Natural killer cell (primary cell): ENCODE results near the gene ST8SIA4. TPM values are rescaled to one million over a fixed set of nuclear protein-coding genes. Genes with fewer than 3 reads are reported as not detected.

Experiments used
- ATAC-seq, 3 donors: fragments of 150-1000 bp in 2 of 3; fragments of 200-7000 bp in 1 of 3; cut with Tn5 transposase; 1 replicate in 1 of 3; 2 replicates in 2 of 3; pipeline ENCODE4 v1.10.0; 2021; ENCODE audit warnings: mild to moderate bottlenecking in 2 of 3, moderate library complexity in 2 of 3
- DNase-seq, 2 donors: peaks; one replicate each; pipeline versions ENCODE4 v3.0.0 to v3.0.0-alpha.2; 2013 to 2021; ENCODE audit warnings: mixed read lengths in 1 of 2
- H3K27ac ChIP-seq: one replicate; pipeline ENCODE4 v1.5.1; 2013; ENCODE audit warnings: mild to moderate bottlenecking, low read length
- H3K27me3 ChIP-seq: one replicate; pipeline ENCODE4 v1.6.1; 2013; ENCODE audit warnings: low read length; ENCODE audit not compliant: control insufficient read depth, insufficient read depth
- H3K36me3 ChIP-seq: one replicate; pipeline ENCODE4 v1.6.1; 2013; ENCODE audit warnings: low read length; ENCODE audit not compliant: control insufficient read depth, insufficient read depth
- H3K4me1 ChIP-seq: one replicate; pipeline ENCODE4 v1.6.1; 2013; ENCODE audit warnings: low read length; ENCODE audit not compliant: control insufficient read depth, insufficient read depth
- H3K4me3 ChIP-seq: one replicate; pipeline ENCODE4 v1.5.1; 2013; ENCODE audit warnings: low read length
- H3K9me3 ChIP-seq: one replicate; pipeline ENCODE4 v1.6.1; 2013; ENCODE audit warnings: low read length; ENCODE audit not compliant: control insufficient read depth, insufficient read depth
- H3K27ac Mint-ChIP-seq, 2 donors: one replicate each; pipeline ENCODE4 v1.8.0; 2022; ENCODE audit warnings: mild to moderate bottlenecking in 2 of 2, mixed read lengths in 2 of 2, moderate library complexity in 1 of 2
- H3K27me3 Mint-ChIP-seq, 2 donors: one replicate each; pipeline ENCODE4 v1.8.0; 2022; ENCODE audit warnings: low read depth in 2 of 2, mixed read lengths in 2 of 2
- H3K36me3 Mint-ChIP-seq: one replicate; pipeline ENCODE4 v1.8.0; 2022; ENCODE audit warnings: mixed read lengths
- H3K4me1 Mint-ChIP-seq, 2 donors: one replicate each; pipeline ENCODE4 v1.8.0; 2022; ENCODE audit warnings: mixed read lengths in 2 of 2
- H3K4me3 Mint-ChIP-seq: one replicate; pipeline ENCODE4 v1.8.0; 2022; ENCODE audit warnings: mild to moderate bottlenecking, moderate library complexity, mixed read lengths
- H3K9me3 Mint-ChIP-seq, 2 donors: one replicate each; pipeline ENCODE4 v1.8.0; 2022; ENCODE audit warnings: mixed read lengths in 2 of 2
- CTCF ChIP-seq: fragments of 200-600 bp; IDR thresholded peaks from one replicate; pipeline ENCODE4 v1.8.0; 2022; ENCODE audit warnings: antibody characterized with exemption
- WGBS: methylation state at CpG from one replicate; pipeline ENCODE4 v1.1.7; 2013; ENCODE audit warnings: missing lambda C conversion rate; ENCODE audit not compliant: insufficient coverage; 5-methylcytosine and 5-hydroxymethylcytosine counted together
- intact Hi-C: fragments of 100-400 bp; cut with micrococcal nuclease; formaldehyde crosslinking; loops from one replicate; pipeline ENCODE4 v1.14.2; 2022
- total RNA-seq, 4 donors: library from RNA; stranded (reverse); fragments of 120-200 nt in 1 of 4; gene quantifications; one replicate each; pipeline versions ENCODE4 v1.2.3 to v1.2.4, GENCODE V29; 2013 to 2022

The ST8SIA4 gene
- total RNA-seq, 3 donors from 2014 or later (not counting 1 experiment from before 2014, with no cell fraction given): 36.3 to 63.1 (median 59.9) TPM

- ATAC-seq: peak in 1 of 3 donors; percentile 37
- Histone ChIP-seq H3K36me3 (peaks cover 14% of the 10 kb centered on the region), H3K4me3 (no peak overlapping the region), H3K4me1 (no peaks in the 10 kb centered on the region), H3K9me3 (no peaks in the 10 kb centered on the region), H3K27ac (no peak overlapping the region), H3K27me3 (no peaks in the 10 kb centered on the region)
- Mint-ChIP-seq H3K27me3 (no peaks in the 10 kb centered on the region), H3K36me3 (no peaks in the 10 kb centered on the region), H3K9me3 (no peaks in the 10 kb centered on the region), H3K4me3 (peak overlapping the region; percentile 69), H3K4me1 (peaks cover 63 to 73% of the 10 kb centered on the region in 2 donors), H3K27ac (peak overlapping the region; percentile 85)
- no peak for TF ChIP-seq CTCF
- peak in 1 of 2 donors; percentile 30 for DNase-seq
- WGBS: 37% methylated on average over 2 of the region's 4 CpGs
- intact Hi-C loops: loop anchor here (5.0 kb wide), 1 partner anchor 46 kb away; no protein-coding TSS in a partner anchor
Measured at GRCh38 chr5:100841358-100842076, 61.6 kb downstream of the ST8SIA4 start.

GRCh38 chr5:100840789-100841188 lies 62.3 kb downstream of the ST8SIA4 start:
- Mint-ChIP-seq H3K4me1 (peaks cover 62 to 71% of the 10 kb centered on the region in 2 donors), H3K4me3 (peak overlapping the region; percentile 69), H3K9me3 (no peaks in the 10 kb centered on the region), H3K27me3 (no peaks in the 10 kb centered on the region), H3K36me3 (no peaks in the 10 kb centered on the region), H3K27ac (peak overlapping the region; percentile 85)
- TF ChIP-seq CTCF: no peak
- H3K27ac ChIP-seq: no peak overlapping the region
- WGBS: no CpG with 5 or more reads among the region's 1 CpG
- no peaks in the 10 kb centered on the region for H3K4me1 ChIP-seq
- ATAC-seq (peak; percentile 46 to 60 (median 49)), DNase-seq (peak in 1 of 2 donors; percentile 30)
- H3K4me3 ChIP-seq: no peak overlapping the region
- intact Hi-C loops: loop anchor here (1.0 to 5.0 kb wide), 2 partner anchors 47 to 62 kb away; no protein-coding TSS in a partner anchor
- peaks cover 14% of the 10 kb centered on the region for H3K36me3 ChIP-seq
- no peaks in the 10 kb centered on the region for H3K27me3 ChIP-seq
- no peaks in the 10 kb centered on the region for H3K9me3 ChIP-seq

GRCh38 chr5:100840370-100840769 lies 62.7 kb downstream of the ST8SIA4 start:
- TF ChIP-seq CTCF: no peak
- Histone ChIP-seq H3K9me3 (no peaks in the 10 kb centered on the region), H3K27me3 (no peaks in the 10 kb centered on the region), H3K4me3 (no peak overlapping the region), H3K27ac (no peak overlapping the region), H3K36me3 (peaks cover 13% of the 10 kb centered on the region), H3K4me1 (no peaks in the 10 kb centered on the region)
- ATAC-seq (peak; percentile 56 to 84 (median 65)), DNase-seq (peak in 1 of 2 donors; percentile 65)
- no peaks in the 10 kb centered on the region for H3K36me3 Mint-ChIP-seq
- peak overlapping the region; percentile 69 for H3K4me3 Mint-ChIP-seq
- H3K4me1 Mint-ChIP-seq: peaks cover 66 to 73% of the 10 kb centered on the region in 2 donors
- no peaks in the 10 kb centered on the region for H3K9me3 Mint-ChIP-seq
- WGBS: 78% methylated on average over 2 of the region's 2 CpGs
- peak overlapping the region; percentile 85 for H3K27ac Mint-ChIP-seq
- intact Hi-C loops: loop anchor here (1.0 to 5.0 kb wide), 2 partner anchors 47 to 62 kb away; no protein-coding TSS in a partner anchor
- H3K27me3 Mint-ChIP-seq: no peaks in the 10 kb centered on the region
